GM19452 (cell line): Measurements from ENCODE around the gene CCDC92.

Experiments used
- ATAC-seq: cut with Tn5 transposase; IDR thresholded peaks from one replicate; pipeline ENCODE4 v1.9.1; 2021; ENCODE audit not compliant: unreplicated experiment

The CCDC92 gene

GRCh38 chr12:123976227-123976826 is 3.7 kb upstream of the CCDC92 start:
- ATAC-seq, result no peak

DNA sequence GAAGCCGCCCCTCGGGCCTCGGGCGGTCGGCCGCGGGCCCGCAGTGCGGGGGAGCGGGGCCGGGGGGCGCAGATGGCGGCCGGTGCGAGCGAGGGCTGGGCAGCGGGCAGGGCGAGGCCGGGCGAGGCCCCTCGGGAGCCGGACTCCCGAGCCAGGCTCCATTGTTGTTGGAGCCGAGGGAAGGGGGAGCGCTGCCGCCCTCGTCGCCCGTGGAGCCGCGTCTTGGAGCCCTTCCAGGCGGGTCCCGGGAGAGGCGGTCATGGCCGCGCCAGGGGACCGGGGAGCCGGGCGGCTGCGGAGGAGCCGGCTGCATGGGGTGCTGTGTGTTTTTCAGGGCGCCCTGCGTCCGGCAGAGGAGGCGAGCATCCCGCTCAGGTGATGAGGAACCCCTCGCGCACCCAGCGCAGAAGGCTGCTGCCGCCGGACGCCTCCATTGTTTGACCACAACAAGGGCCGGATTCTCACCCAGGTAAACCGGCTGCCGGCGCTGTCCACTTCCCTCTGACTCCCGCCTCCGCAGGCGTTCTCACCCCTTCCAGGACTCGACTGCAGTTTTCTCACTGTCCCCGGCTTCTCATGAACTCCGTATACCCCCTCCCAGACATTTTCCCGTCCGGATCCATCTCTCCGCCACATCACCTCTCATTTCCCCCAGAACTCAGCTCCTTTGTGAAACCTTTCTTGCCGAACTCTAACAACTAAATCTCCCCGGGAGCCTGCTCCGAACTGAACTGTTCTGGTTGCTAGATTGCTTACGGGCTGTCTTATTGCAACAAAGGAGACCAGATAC is 1.1 kb upstream of the CCDC92 start:
- peak; percentile 6 for ATAC-seq

DNA sequence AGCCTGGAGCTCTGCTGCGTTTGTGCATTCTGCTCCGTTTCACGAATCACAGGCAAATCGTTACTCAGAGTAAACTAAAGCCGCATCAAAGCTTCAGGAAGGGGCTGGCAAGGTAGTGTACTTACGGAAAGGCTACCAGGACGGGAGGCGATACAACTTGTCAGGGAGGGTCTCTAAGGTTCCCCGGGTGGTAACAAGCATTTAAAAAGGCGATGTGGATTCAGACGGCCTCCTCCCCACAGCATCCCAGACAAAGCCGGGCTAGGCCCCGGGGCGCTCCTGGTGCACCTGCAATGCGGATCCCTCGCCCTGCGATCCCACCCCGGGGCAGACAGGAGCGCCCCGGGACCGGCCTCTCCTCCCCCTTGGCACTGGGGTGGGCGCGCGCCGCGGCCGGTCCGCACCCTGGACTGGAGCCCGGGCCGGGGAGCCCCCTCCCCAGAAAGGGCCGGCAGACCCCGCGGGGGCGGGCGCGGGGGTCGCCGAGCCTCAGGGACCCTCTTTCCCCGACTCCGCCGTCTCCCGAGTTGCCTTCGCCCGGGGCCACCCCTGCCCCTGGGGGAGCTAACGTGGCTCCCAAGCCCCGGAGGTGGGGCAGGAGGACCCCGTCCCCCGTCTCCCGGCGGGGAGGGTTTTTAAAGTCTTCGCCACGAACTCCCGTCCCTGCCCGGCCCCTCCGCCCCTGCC is 718 bp downstream of the CCDC92 start:
- peak; percentile 5 for ATAC-seq

DNA sequence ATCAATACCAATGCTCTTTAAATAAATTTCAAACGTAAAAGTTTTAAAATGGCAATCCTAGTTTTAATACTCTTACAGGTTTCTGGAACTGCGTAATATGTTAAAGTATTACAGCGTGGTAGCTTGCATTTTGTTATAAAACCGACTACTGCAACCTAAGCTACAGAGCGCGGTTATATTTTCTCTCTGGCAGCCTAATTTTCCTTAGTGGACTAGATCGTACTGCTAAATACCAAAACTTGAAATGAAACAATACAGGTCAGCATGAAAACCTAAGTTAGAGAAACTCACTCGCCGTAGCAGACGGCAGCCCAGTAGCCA is 1.2 kb downstream of the CCDC92 start:
- no peak for ATAC-seq

DNA sequence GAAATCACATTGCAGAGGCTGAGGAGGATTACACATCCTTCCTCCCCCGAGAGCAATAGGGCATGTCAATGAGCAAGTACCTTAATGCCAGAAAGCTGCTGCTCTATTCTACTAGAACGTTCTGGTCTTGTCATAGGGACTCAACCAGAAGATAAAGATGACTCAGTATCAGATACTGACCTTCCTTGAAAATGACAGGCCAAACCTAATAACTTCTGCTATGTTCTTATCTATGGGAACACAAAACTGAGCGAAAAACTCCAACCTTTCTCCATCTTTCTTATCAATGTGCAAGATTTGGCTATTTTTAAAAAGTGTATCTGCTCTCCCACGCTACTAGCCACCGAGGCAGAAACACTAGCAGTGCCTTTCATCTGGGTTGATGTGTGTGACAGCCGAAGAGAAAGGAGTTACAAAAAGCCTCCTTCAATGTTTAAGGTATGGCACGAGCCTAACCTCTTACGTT is 5.5 kb downstream of the CCDC92 start:
- ATAC-seq, result no peak

DNA sequence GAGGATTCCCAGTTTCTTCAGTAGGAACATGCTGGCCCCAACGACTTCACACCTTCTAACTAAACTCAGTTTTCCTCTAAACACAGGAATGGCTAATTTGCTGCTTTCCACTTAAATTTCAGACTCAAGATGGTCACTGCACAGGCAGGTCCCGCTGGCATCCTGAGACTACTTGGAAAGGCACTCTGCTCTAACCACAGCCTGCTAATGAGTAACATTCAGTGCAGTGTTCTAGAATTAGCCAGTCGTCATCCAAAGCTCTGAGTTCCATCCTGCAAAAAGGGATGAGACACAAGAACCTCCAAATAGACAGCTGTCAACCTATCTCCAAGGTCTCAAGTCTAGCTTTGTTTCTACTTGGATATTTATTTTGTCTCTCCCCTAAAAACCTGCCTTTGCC is 6.0 kb downstream of the CCDC92 start:
- no peak for ATAC-seq

GRCh38 chr12:123965382-123965781 is 7.2 kb downstream of the CCDC92 start:
- no peak for ATAC-seq

DNA sequence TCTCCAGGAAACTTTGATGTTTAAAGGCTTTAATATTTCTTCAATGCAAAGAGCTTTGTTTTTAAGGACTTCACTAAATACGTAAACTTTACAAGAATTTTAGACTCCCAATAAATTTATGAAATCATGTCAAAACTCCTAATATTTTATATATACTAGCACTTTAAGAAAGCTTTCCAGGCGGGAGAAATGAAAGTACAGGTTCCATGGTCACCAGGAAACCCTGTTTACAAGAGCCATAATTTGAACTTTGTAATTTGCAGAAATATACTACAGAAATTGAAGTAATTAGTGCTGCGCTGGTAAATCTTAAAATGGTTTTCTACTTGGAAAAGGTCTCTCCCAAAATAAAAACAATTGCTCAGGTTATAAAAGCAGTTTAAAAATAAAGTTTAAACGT is 8.8 kb downstream of the CCDC92 start:
- no peak for ATAC-seq

- ATAC-seq, result no peak
These were observed 10.1 kb downstream of the CCDC92 start for GRCh38 chr12:123962513-123962912.

DNA sequence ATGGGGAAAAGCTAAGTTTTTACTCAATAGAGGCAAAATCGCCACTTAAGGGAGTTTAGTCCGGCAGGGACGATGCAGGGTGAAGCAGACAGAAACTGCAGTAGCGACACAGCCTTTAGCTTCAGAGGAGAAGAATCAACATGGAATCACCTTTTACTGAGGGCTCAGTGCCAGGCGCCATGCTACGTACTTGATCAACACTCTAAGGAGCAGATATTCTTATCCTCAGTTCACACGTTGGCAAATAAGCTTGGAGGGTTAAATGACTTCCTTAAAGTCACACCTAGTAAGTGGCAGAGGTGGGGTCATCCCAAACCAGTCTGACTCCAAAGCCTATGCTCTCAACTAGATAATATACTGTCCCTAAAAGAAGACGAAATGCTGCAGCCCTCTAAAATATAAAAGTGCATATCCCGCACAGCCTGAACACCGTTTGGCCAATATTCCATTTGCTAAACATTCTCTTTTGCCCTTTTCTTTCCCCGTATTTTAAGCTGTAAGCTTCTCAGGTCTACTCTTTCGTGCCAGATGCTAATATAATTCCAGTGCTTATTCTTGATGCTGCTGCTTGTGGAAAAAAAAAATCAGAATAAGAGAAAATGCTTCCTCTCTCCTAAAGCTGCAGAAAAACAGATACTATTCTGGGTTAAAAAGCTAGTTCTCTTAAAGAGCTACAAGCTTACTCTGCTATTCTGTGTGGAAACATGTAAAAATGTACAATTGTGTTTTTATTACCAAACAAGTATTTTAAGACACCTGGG is 10.9 kb downstream of the CCDC92 start:
- no peak for ATAC-seq

- ATAC-seq, result no peak
These were observed 11.8 kb downstream of the CCDC92 start for GRCh38 chr12:123960856-123961255.

DNA sequence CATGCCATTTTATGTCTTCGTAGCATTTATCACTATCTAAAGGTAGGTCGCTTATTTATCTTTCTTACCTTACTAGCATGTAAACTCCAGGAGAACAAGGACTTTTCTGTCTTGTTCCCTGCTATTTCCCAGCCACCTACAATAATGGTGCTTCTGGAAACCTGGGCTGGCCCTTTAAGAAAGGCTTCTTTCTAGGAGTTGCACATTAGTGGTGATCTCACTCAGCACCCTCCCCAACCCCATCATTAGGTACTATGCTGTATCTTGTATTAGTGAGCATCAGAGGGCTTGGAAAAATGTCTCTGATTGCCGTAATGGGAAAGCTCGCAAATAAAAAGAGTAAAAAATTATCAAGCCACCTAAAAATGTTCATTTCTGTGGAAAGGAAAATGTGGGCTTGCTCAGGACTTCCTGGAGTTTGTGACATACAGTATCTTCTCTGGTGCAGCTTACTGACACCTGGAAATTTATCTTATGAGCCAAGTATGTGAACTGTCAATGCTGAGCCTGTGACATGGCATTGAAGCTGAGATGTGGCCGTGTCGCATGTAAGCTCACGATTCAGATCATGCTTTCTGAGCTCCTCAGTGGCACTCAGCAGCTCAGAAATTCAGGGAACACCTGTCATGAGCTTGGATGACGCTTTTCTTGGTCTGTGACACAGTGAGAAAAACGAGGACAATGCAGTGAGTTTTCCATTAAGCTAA is 12.4 kb downstream of the CCDC92 start:
- ATAC-seq, result no peak

- ATAC-seq, result no peak
These were observed 13.8 kb downstream of the CCDC92 start for GRCh38 chr12:123958876-123959275.

DNA sequence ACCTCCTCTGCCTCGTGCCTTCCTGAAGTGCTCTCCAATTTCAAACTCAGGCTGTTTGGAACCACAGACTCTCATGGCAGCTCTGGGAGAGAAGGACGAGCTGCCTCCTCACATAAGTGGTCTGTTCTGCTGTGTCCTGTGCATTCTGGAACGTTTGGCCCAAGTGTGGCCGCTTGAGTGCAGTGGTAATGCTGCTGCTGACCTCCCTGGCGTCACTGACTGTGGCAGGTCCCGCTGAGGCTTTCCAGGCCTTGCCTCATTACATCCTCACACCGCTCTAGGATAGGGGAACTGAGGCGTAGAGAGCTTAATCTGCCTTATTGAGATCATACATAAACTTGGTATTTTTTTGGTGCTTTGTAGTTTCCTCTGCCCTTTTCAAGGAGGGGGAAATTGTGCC is 14.2 kb downstream of the CCDC92 start:
- ATAC-seq, result no peak

DNA sequence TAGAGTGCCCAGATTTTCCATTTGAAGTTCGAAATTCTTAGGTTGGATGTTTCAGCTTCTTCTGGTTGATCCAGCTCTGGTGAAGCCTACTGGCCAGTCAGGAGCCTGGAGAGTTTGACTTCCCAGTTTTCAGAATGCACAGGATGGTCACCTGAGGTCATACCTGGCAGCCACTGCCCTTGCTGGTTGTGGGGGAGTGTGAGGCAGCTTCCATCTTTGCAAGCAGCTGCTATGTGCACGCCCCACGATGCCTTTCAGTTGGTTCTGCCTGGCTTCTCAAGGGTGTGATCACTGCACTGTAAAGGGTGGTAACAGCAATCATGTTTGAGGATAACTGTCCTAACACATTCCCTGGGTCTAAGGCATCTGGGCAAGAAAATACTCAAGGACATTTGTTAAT is 15.4 kb downstream of the CCDC92 start:
- ATAC-seq, result no peak

DNA sequence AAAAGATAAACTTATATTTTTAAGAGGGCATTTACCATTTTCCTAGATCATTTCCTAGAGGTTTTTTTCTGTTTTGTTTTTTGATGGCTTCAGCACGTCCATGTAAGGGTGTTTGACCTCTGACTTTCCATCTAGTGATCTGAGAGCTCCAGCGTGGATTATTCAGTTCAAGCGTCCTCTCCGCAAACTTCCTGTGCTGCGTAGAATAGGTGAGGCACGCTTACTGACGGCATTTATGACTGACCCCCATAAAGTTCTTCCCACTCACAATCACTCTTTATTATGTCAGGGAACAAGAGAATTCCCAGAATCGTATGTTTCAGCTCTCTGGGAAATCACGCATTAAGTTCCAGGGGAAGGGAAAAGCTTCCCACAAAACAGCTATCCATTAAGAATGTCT is 16.4 kb downstream of the CCDC92 start:
- ATAC-seq, result no peak

- ATAC-seq, result no peak
These were observed 17.8 kb downstream of the CCDC92 start for GRCh38 chr12:123954647-123955350.

DNA sequence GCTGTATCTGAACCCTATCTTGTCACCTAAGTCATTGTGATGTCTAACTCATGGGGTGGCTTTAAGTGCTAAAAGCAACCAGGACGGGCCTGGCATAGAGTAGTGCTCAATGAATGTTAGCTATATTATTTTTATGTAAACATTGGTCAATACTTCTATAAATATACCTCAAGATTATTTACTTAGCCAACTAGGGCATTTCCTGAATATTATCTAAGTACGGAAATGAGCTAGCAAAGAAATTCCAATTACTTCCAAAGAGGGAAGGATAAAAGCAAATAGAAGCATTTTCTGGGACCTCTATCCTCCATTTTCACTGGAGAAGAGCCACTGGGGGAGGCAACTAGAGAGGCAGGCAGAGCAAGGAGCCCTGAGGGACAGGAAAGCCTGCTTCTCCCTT is 20.6 kb downstream of the CCDC92 start:
- no peak for ATAC-seq

- no peak for ATAC-seq
These were observed 21.2 kb downstream of the CCDC92 start for GRCh38 chr12:123951467-123951866.
